ENCODE measurements around the gene TSGA10.
"Not testable (repeated sequence)": the region's sequence is repeated elsewhere in the genome, so short reads cannot be mapped to it uniquely, and the experiment has no call there.

TSGA10 gene

GRCh38 chr2:99153921-99154604 lies 679 bp downstream of the TSGA10 start:
- DNase-seq (ENCODE audit: low read depth in 2 of 2, low spot score in 1 of 2) = no peak

- DNase-seq (ENCODE audit: low read depth in 2 of 2, low spot score in 1 of 2) = no peak
Measured at GRCh38 chr2:99152199-99152895, 2.4 kb downstream of the TSGA10 start.

- no peak for DNase-seq (ENCODE audit: low read depth in 2 of 2, low spot score in 1 of 2)
Measured at GRCh38 chr2:99150706-99151105, 4.0 kb downstream of the TSGA10 start.

- DNase-seq (ENCODE audit: low read depth in 2 of 2, low spot score in 1 of 2) = peak; percentile 94
Measured at GRCh38 chr2:99141110-99142108, 13.3 kb downstream of the TSGA10 start, which contains the start of gene C2orf15. Gene C2orf15 (plus strand): TSS chr2:99141707. CDS start chr2:99150559, 8,852 bp downstream.

- no peak for DNase-seq (ENCODE audit: low read depth in 2 of 2, low spot score in 1 of 2)
Measured at GRCh38 chr2:99140860-99141109, 14.0 kb downstream of the TSGA10 start.

GRCh38 chr2:99140056-99140859 lies 14.5 kb downstream of the TSGA10 start:
- DNase-seq (ENCODE audit: low read depth in 2 of 2, low spot score in 1 of 2) = no peak

GRCh38 chr2:99139003-99139402 lies 15.7 kb downstream of the TSGA10 start:
- no peak for DNase-seq (ENCODE audit: low read depth in 2 of 2, low spot score in 1 of 2)

- not testable (repeated sequence) for DNase-seq (ENCODE audit: low read depth in 2 of 2, low spot score in 1 of 2)
Measured at GRCh38 chr2:99135044-99135556, 19.6 kb downstream of the TSGA10 start.

GRCh38 chr2:99127981-99128380 lies 26.8 kb downstream of the TSGA10 start:
- no peak for DNase-seq (ENCODE audit: low read depth in 2 of 2, low spot score in 1 of 2)

- DNase-seq (ENCODE audit: low read depth in 2 of 2, low spot score in 1 of 2) = no peak
Measured at GRCh38 chr2:99112617-99113016, 42.1 kb downstream of the TSGA10 start.

- no peak for DNase-seq (ENCODE audit: low read depth in 2 of 2, low spot score in 1 of 2)
Measured at GRCh38 chr2:99111945-99112344, 42.8 kb downstream of the TSGA10 start.

- DNase-seq (ENCODE audit: low read depth in 2 of 2, low spot score in 1 of 2) = no peak
Measured at GRCh38 chr2:99111236-99111635, 43.5 kb downstream of the TSGA10 start.

GRCh38 chr2:99106913-99107312 lies 47.8 kb downstream of the TSGA10 start:
- DNase-seq (ENCODE audit: low read depth in 2 of 2, low spot score in 1 of 2) = no peak

GRCh38 chr2:99104006-99104405 lies 50.7 kb downstream of the TSGA10 start:
- no peak for DNase-seq (ENCODE audit: low read depth in 2 of 2, low spot score in 1 of 2)

- DNase-seq (ENCODE audit: low read depth in 2 of 2, low spot score in 1 of 2) = no peak
Measured at GRCh38 chr2:99101697-99102096, 53.0 kb downstream of the TSGA10 start.

- DNase-seq (ENCODE audit: low read depth in 2 of 2, low spot score in 1 of 2) = no peak
Measured at GRCh38 chr2:99096728-99097127, 58.0 kb downstream of the TSGA10 start.

- no peak for DNase-seq (ENCODE audit: low read depth in 2 of 2, low spot score in 1 of 2)
Measured at GRCh38 chr2:99088017-99088416, 66.7 kb downstream of the TSGA10 start.

- DNase-seq (ENCODE audit: low read depth in 2 of 2, low spot score in 1 of 2) = no peak
Measured at GRCh38 chr2:99086385-99086784, 68.4 kb downstream of the TSGA10 start.

- no peak for DNase-seq (ENCODE audit: low read depth in 2 of 2, low spot score in 1 of 2)
Measured at GRCh38 chr2:99085421-99085820, 69.3 kb downstream of the TSGA10 start.

GRCh38 chr2:99084256-99084655 lies 70.5 kb downstream of the TSGA10 start:
- DNase-seq (ENCODE audit: low read depth in 2 of 2, low spot score in 1 of 2) = no peak

- no peak for DNase-seq (ENCODE audit: low read depth in 2 of 2, low spot score in 1 of 2)
Measured at GRCh38 chr2:99081891-99082290, 72.9 kb downstream of the TSGA10 start.
